Neural cell (in vitro differentiated cells): ENCODE data around the gene GPR157. TPM values are rescaled to one million over a fixed set of nuclear protein-coding genes. Genes with fewer than 3 reads are reported as not detected.

Source experiments
- H2AFZ ChIP-seq: fragments of 200-600, 300-800 bp; sonication (generic), shearing (Covaris generic); 2 replicates; pipeline ENCODE4 v1.6.0; 2014; ENCODE audit warnings: low read depth, mild to moderate bottlenecking, antibody characterized with exemption, low read length, moderate library complexity
- H3F3A ChIP-seq: fragments of 200-600 bp; shearing (Covaris generic); 2 replicates; pipeline ENCODE4 v1.6.1; 2016; ENCODE audit warnings: mild to moderate bottlenecking, moderate library complexity, mixed read lengths, antibody characterized with exemption, low read length; ENCODE audit not compliant: insufficient read depth, poor library complexity, severe bottlenecking
- H3K27ac ChIP-seq: fragments of 200-600, 300-800 bp; sonication (generic), shearing (Covaris generic); 2 replicates; pipeline ENCODE4 v1.5.1; 2014; ENCODE audit warnings: mild to moderate bottlenecking, low read length, moderate library complexity
- H3K27me3 ChIP-seq: fragments of 300-800, 200-600 bp; sonication (generic), shearing (Covaris generic); 2 replicates; pipeline ENCODE4 v1.6.0; 2014; ENCODE audit warnings: mild to moderate bottlenecking, low read depth, low read length, moderate library complexity; ENCODE audit not compliant: insufficient read depth
- H3K36me3 ChIP-seq: fragments of 300-800, 200-600 bp; sonication (generic), shearing (Covaris generic); 2 replicates; pipeline ENCODE4 v1.5.1; 2014; ENCODE audit warnings: mild to moderate bottlenecking, antibody characterized with exemption, low read length, moderate library complexity; ENCODE audit not compliant: insufficient read depth
- H3K4me2 ChIP-seq: fragments of 300-800, 200-600 bp; sonication (generic), shearing (Covaris generic); 2 replicates; pipeline ENCODE4 v1.6.0; 2014; ENCODE audit warnings: mild to moderate bottlenecking, low read length
- H3K4me3 ChIP-seq: fragments of 300-800, 200-600 bp; sonication (generic), shearing (Covaris generic); 2 replicates; pipeline ENCODE4 v1.5.1; 2014; ENCODE audit warnings: mild to moderate bottlenecking, low read length, moderate library complexity
- H3K79me2 ChIP-seq: fragments of 200-600 bp; shearing (Covaris generic); replicated peaks from 2 replicates; pipeline ENCODE4 v1.6.0; 2014; ENCODE audit warnings: mild to moderate bottlenecking, low read length, moderate library complexity; ENCODE audit not compliant: insufficient read depth
- H3K9ac ChIP-seq: fragments of 300-800, 200-600 bp; sonication (generic), shearing (Covaris generic); 2 replicates; pipeline ENCODE4 v1.6.1; 2016; ENCODE audit warnings: mild to moderate bottlenecking, low read length, mixed read lengths
- H3K9me2 ChIP-seq: fragments of 200-600 bp; shearing (Covaris generic); 2 replicates; pipeline ENCODE4 v1.6.1; 2016; ENCODE audit warnings: mild to moderate bottlenecking, low read length, mixed read lengths; ENCODE audit not compliant: insufficient read depth
- H3K9me3 ChIP-seq: fragments of 200-600, 300-800 bp; sonication (generic), shearing (Covaris generic); 2 replicates; pipeline ENCODE4 v1.6.1; 2016; ENCODE audit warnings: mild to moderate bottlenecking, mixed run types, low read length, moderate library complexity, mixed read lengths
- H4K20me1 ChIP-seq: fragments of 200-600 bp; shearing (Covaris generic); 2 replicates; pipeline ENCODE4 v1.6.1; 2016; ENCODE audit warnings: mild to moderate bottlenecking, mixed run types; ENCODE audit not compliant: insufficient read depth
- CTCF ChIP-seq: fragments of 450-650 bp; IDR thresholded peaks from 2 replicates; pipeline ENCODE4 v1.5.1; 2014; ENCODE audit warnings: antibody characterized with exemption, mild to moderate bottlenecking, moderate library complexity; ENCODE audit not compliant: poor library complexity, severe bottlenecking
- EP300 ChIP-seq: fragments of 450-650 bp; conservative IDR thresholded peaks from 2 replicates; pipeline ENCODE4 v1.6.1; 2014; ENCODE audit warnings: antibody characterized with exemption, mild to moderate bottlenecking, moderate library complexity; ENCODE audit not compliant: poor library complexity, severe bottlenecking
- EZH2 ChIP-seq: fragments of 200-600, 300-800 bp; shearing (Covaris generic), sonication (generic); IDR thresholded peaks from 2 replicates; pipeline ENCODE4 v1.6.1; 2014; ENCODE audit warnings: antibody characterized with exemption, low read length, borderline replicate concordance, mild to moderate bottlenecking; ENCODE audit not compliant: insufficient read depth, poor library complexity, severe bottlenecking
- MXI1 ChIP-seq: fragments of 450-650 bp; conservative IDR thresholded peaks from 2 replicates; pipeline ENCODE4 v1.6.1; 2014; ENCODE audit warnings: antibody characterized with exemption, mild to moderate bottlenecking; ENCODE audit not compliant: poor library complexity, severe bottlenecking
- POLR2AphosphoS5 ChIP-seq: IDR thresholded peaks from 2 replicates; pipeline ENCODE4 v1.6.1; 2012
- RAD21 ChIP-seq: fragments of 450-650 bp; conservative IDR thresholded peaks from 2 replicates; pipeline ENCODE4 v1.6.1; 2014; ENCODE audit warnings: antibody characterized with exemption, mild to moderate bottlenecking, moderate library complexity
- REST ChIP-seq: IDR thresholded peaks from 2 replicates; pipeline ENCODE4 v1.6.1; 2012; ENCODE audit warnings: borderline replicate concordance
- SMC3 ChIP-seq: fragments of 450-650 bp; conservative IDR thresholded peaks from 2 replicates; pipeline ENCODE4 v1.6.1; 2014; ENCODE audit warnings: antibody characterized with exemption, mild to moderate bottlenecking, moderate library complexity; ENCODE audit not compliant: poor library complexity
- TAF1 ChIP-seq: IDR thresholded peaks from 2 replicates; pipeline ENCODE4 v1.6.1; 2012; ENCODE audit warnings: low read depth
- polyA plus RNA-seq: library from polyadenylated mRNA; depleted of rRNA; stranded (reverse); fragments of >200 nt; gene quantifications from 2 replicates; pipeline ENCODE4 v1.2.3, GENCODE V29; 2014

The GPR157 gene
- polyA plus RNA-seq, 1 donor from 2014 or later = not detected

DNA sequence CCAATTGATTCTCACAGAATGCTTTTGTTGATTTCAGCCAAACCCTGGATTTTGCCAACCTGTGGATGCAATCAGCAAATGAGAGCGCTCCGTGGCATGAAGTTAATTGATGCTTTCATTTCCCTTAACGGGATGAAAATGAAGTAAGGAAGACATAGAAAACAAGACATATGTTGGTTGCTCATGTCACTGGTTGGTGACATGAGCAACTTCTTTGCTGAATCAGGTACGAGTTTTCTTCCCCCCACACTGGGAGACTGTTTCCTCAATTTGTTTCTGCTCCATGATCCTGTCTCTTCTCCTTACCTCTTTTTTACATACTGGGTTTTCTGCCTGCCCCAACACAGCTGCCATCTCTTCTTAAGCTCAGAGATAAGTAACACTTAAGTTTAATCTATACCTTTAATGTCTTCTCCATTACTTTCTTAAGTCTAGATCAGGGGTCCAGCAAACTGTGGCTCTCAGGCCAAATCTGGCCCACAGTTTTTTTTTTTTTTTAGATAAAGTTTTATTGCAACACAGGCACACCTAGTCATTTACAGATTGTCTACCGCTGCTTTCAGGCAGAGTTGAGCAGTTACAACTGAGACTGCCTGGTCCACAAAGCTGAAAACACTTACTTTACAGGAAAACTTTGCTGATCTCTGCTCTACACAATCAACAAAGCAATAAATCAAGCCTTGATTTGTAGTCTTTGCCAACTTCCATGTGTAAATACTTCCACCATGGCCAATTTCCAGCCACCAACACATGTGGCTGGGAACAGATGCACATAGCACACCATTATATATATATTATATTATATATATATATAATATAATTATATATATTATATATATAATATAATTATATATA, 13.3 kb downstream of the GPR157 start:
- Histone ChIP-seq H3K4me3 (no peak overlapping the region), H3K4me2 (no peak overlapping the region), H3K36me3 (no peaks in the 10 kb centered on the region), H3F3A (no peaks in the 10 kb centered on the region), H3K27ac (no peak overlapping the region), H3K9ac (no peak overlapping the region), H2AFZ (no peak overlapping the region), H3K27me3 (no peaks in the 10 kb centered on the region), H4K20me1 (no peaks in the 10 kb centered on the region), H3K9me3 (no peaks in the 10 kb centered on the region), H3K79me2 (no peaks in the 10 kb centered on the region), H3K9me2 (no peaks in the 10 kb centered on the region)
- TF ChIP-seq RAD21 = no peak
- TF ChIP-seq POLR2AphosphoS5 = no peak
- TF ChIP-seq SMC3 = no peak
- no peak for TF ChIP-seq EZH2
- TF ChIP-seq REST = no peak
- no peak for TF ChIP-seq CTCF
- TF ChIP-seq EP300 = no peak
- no peak for TF ChIP-seq MXI1
- no peak for TF ChIP-seq TAF1

- no peaks in the 10 kb centered on the region for H4K20me1 ChIP-seq
- H3K27ac ChIP-seq = no peak overlapping the region
- H3K4me3 ChIP-seq = no peak overlapping the region
- no peaks in the 10 kb centered on the region for H3K36me3 ChIP-seq
- no peaks in the 10 kb centered on the region for H3K9me2 ChIP-seq
- H3K9ac ChIP-seq = no peak overlapping the region
- H3F3A ChIP-seq = no peaks in the 10 kb centered on the region
- no peak overlapping the region for H2AFZ ChIP-seq
- no peaks in the 10 kb centered on the region for H3K27me3 ChIP-seq
- TF ChIP-seq TAF1 (no peak), REST (no peak), EZH2 (no peak), MXI1 (no peak), RAD21 (no peak), SMC3 (no peak), EP300 (no peak), POLR2AphosphoS5 (no peak), CTCF (no peak)
- H3K9me3 ChIP-seq = no peaks in the 10 kb centered on the region
- H3K4me2 ChIP-seq = no peak overlapping the region
- no peaks in the 10 kb centered on the region for H3K79me2 ChIP-seq
Measured at GRCh38 chr1:9112961-9113880, 15.7 kb downstream of the GPR157 start.
